OCI-LY1 (cell line): ENCODE measurements around the gene P2RX4.

Experiments
- EZH2 ChIP-seq: fragments of 200-600 bp; sonication (generic), shearing (Covaris generic); IDR thresholded peaks from 2 replicates; pipeline ENCODE4 v1.8.0; 2017; ENCODE audit warnings: borderline replicate concordance, mixed run types, mild to moderate bottlenecking, antibody characterized with exemption, low read length, moderate library complexity, mixed read lengths
- TF ChIP-seq, protein P1 (sequence below): fragments of 200-600 bp; sonication (generic), shearing (Covaris generic); IDR thresholded peaks from 2 replicates; pipeline ENCODE4 v1.5.1; 2017; ENCODE audit warnings: mild to moderate bottlenecking, antibody characterized with exemption, low read length, moderate library complexity, mixed read lengths

DNA sequence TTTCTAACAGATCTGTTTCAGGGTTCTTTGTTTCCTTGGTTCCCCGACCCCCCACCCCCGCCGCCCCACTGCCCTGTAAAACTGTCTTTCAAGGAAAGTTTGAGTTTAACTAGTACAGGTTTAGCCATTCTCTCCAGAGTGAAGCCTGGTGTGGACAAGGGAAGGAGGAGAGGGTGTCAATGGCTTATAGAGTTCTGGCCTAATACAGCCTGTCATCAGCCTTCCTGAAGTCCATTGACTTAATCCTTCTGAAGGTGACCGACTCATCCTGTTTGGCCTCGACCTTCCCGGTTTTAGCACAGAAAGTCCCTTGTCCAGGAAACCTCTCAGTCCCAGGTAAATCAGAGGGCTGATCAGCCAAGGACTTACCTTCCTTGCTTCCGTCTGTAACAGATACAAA is 11.0 kb upstream of the P2RX4 start:
- TF ChIP-seq, protein P1, sequence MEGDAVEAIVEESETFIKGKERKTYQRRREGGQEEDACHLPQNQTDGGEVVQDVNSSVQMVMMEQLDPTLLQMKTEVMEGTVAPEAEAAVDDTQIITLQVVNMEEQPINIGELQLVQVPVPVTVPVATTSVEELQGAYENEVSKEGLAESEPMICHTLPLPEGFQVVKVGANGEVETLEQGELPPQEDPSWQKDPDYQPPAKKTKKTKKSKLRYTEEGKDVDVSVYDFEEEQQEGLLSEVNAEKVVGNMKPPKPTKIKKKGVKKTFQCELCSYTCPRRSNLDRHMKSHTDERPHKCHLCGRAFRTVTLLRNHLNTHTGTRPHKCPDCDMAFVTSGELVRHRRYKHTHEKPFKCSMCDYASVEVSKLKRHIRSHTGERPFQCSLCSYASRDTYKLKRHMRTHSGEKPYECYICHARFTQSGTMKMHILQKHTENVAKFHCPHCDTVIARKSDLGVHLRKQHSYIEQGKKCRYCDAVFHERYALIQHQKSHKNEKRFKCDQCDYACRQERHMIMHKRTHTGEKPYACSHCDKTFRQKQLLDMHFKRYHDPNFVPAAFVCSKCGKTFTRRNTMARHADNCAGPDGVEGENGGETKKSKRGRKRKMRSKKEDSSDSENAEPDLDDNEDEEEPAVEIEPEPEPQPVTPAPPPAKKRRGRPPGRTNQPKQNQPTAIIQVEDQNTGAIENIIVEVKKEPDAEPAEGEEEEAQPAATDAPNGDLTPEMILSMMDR: no peak
- TF ChIP-seq EZH2: no peak
